GM18870 (cell line): ENCODE results near the gene SEPTIN14.
A peak's percentile ranks its signal among the peaks of the same experiment; 100 is the strongest.
"Not testable (repeated sequence)": the region's sequence is repeated elsewhere in the genome, so short reads cannot be mapped to it uniquely, and the experiment has no call there.

Source experiments
- ATAC-seq: cut with Tn5 transposase; IDR thresholded peaks from one replicate; pipeline ENCODE4 v1.9.1; 2021; ENCODE audit warnings: moderate library complexity; ENCODE audit not compliant: unreplicated experiment

Gene SEPTIN14

GRCh38 chr7:55862652-55863051 is at the start of gene SEPTIN14:
SEPTIN14 (minus strand) TSS chr7:55862752; CDS start chr7:55861996, 756 bp downstream.
- not testable (repeated sequence) for ATAC-seq

GRCh38 chr7:55903985-55904759 is 41.6 kb upstream of the SEPTIN14 start:
- peak; percentile 96 for ATAC-seq

- not testable (repeated sequence) for ATAC-seq
Measured at GRCh38 chr7:55901059-55901458, 38.5 kb upstream of the SEPTIN14 start.

GRCh38 chr7:55898287-55898686 is 35.7 kb upstream of the SEPTIN14 start:
- no peak for ATAC-seq

- no peak for ATAC-seq
Measured at GRCh38 chr7:55895021-55895420, 32.5 kb upstream of the SEPTIN14 start.

GRCh38 chr7:55893940-55894339 is 31.4 kb upstream of the SEPTIN14 start:
- no peak for ATAC-seq

- ATAC-seq: not testable (repeated sequence)
Measured at GRCh38 chr7:55888378-55888777, 25.8 kb upstream of the SEPTIN14 start.

DNA sequence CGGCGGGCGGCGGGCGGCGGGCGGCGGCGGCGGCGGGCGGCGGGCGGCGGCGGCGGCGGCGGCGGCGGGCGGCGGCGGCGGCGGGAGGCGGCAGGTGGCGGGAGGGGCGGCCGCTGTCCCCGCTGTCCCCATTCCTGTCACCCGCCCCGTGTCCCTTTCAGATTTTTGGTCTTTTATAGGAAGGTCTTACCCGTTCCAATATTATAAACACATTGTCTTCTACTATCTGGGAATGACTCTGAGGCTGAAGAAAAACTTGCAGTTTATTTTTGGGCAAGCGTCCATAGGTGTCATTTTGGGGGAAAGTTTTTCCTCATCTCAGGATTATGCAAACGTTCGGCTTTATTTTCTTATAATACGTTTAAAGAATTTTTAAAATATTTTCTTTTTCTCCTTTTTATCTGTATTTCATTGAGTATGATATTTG is 25.3 kb upstream of the SEPTIN14 start:
- ATAC-seq: no peak

- ATAC-seq: no peak
Measured at GRCh38 chr7:55884321-55884720, 21.8 kb upstream of the SEPTIN14 start.

GRCh38 chr7:55878691-55879090 is 16.1 kb upstream of the SEPTIN14 start:
- ATAC-seq: no peak

DNA sequence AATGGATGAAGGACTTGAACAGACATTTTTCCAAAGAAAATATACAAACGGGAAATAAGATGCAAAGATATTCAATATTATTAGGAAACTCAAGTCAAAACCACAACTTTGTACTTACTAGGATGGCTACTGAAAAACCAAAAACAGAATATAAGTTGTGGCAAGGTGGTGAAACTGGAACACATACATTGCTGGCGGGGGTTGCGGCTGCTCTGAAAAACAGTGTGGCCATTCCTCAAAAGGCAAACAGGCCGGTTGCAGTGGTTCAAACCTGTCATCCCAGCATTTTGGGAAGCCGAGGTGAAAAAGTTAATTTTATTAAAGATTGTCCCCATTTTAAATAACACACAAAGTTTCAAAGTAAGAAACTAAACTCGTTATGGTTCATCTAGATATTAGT is 14.8 kb upstream of the SEPTIN14 start:
- ATAC-seq: no peak

- ATAC-seq: no peak
Measured at GRCh38 chr7:55873765-55874164, 11.2 kb upstream of the SEPTIN14 start.

DNA sequence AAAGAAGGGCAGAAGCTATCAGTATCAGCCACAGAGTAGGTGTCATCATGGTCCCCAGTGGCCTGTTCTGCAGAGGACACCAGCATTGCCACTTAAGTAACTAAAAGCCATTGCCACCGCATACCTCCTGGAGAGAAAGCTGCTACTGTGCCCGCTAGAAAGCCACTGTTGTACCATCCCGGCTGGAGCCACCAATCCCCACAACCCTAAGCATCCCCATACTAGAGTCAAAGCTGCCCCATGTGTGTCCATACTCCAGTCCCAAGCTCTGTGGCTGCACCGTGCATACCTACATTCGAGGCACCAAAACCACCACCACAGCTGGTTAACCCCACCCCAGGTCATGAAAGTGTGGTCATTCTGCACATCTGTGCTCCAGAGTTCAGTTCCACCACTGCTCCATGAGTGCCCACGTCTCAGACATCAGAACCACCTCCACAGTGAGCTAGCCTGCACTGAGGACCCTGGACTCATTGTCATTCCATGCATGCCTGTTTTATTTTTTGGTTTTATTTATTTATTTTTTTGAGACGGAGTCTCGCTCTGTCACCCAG is 9.5 kb upstream of the SEPTIN14 start:
- no peak for ATAC-seq

DNA sequence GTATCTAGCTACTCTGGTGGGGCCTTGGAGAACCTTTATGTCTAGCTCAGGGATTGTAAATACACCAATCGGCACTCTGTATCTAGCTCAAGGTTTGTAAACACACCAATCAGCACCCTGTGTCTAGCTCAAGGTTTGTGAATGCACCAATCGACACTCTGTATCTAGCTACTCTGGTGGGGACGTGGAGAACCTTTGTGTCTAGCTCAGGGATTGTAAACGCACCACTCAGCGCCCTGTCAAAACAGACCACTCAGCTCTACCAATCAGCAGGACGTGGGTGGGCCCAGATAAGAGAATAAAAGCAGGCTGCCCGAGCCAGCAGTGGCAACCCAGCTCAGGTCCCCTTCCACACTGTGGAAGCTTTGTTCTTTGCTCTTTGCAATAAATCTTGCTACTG is 6.4 kb upstream of the SEPTIN14 start:
- ATAC-seq: not testable (repeated sequence)

DNA sequence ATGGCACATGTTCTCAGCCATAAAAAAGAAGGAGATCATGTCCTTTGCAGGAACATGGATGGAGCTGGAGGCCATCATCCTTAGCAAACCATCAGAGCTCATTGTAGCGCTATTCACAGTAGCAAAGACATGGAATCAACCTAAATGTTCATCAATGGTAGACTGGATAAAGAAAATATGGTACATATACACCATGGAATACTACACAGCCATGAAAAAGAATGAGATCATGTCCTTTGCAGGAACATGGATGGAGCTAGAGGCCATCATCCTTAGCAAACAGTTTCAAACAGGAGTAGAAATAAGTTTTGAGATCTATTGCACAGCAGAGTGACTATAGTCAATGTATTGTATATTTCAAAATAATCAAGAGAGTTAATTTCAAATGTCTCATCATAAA is 17.4 kb downstream of the SEPTIN14 start:
- ATAC-seq: not testable (repeated sequence)

- ATAC-seq: no peak
Measured at GRCh38 chr7:55838595-55838994, 24.0 kb downstream of the SEPTIN14 start.

DNA sequence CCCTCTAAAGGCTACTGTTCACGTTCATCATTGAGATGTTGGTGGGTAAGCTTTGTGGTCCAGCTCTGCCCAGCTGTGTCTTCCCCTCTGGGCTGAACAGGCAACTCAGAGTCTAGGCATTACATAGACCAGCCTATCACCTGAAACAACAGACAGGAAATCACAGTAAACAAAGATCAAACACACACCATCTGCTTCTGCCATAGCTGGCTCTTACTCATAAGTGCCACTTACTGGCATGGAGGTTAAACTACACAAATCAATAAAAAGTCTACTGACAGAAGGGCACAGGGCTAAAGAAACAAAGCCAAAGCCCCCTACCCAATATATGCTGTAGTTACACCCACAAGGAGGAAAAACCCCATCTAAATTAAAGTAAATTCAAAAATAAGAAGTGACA is 35.0 kb downstream of the SEPTIN14 start:
- no peak for ATAC-seq

DNA sequence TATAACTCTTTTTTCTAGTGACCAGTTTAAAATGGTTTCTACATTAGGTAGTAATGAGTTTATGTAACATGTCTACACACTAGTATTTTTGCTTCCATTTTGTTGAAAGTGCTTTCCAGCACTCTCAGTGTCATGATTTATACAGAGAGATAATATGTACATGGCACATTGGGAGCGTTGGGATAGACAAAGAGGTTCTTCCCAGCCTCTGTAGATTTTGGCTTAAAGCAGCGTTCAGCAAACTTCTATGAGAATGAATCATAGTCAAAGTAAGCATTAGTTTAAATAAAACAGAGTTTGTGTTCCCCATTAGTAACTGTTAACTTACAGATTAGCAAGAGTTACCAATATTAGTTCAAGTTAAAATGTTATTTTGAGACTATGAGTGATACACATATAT is 43.9 kb downstream of the SEPTIN14 start:
- no peak for ATAC-seq

- not testable (repeated sequence) for ATAC-seq
Measured at GRCh38 chr7:55797260-55797659, 65.3 kb downstream of the SEPTIN14 start.

GRCh38 chr7:55794527-55794926 is 68.0 kb downstream of the SEPTIN14 start:
- no peak for ATAC-seq

DNA sequence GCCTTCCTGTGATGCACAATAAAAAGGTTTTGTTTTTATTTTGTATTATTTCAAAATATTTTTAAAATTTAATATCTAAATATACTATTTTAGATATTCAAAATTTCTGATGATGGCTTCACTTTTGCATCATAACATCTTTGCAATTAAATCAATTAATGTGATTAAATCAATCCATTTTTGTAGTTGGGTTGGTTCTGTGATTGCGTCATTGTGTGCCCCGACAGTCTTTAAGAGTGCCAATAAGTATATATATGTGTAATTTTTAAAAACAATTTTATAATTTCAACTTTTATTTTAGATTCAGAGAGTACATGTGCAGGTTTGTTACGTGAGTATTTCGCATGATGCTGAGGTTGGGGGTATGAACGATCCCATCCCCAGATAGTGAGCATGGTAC is 70.5 kb downstream of the SEPTIN14 start:
- ATAC-seq: no peak

- no peak for ATAC-seq
Measured at GRCh38 chr7:55787796-55788195, 74.8 kb downstream of the SEPTIN14 start.

DNA sequence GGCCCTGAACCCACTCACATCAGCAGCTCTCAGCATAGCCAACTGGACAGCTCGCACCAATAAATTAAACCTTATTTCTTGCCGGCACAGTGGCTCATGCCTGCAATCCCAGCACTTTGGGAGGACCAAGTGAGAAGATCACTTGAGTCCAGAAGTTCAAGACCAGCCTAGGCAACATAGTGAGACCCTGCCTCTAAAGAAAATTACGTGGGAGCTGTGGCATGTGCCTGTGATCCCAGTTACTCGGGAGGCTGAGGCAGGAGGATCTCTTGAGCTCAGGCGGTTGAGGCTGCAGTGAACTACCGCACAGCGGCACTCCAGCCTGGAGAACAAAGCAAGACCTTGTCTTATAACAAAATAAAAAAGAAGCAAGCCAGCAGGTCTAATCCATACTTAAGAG is 75.7 kb downstream of the SEPTIN14 start:
- ATAC-seq: no peak
